ENCODE measurements around the gene RDH16.
"Not testable (repeated sequence)": the region's sequence is repeated elsewhere in the genome, so short reads cannot be mapped to it uniquely, and the experiment has no call there.

RDH16 gene

GRCh38 chr12:56927281-56927680 lies 30.1 kb downstream of the RDH16 start:
- no peak for DNase-seq (ENCODE audit: low read depth in 1 of 2, low spot score in 1 of 2)

DNA sequence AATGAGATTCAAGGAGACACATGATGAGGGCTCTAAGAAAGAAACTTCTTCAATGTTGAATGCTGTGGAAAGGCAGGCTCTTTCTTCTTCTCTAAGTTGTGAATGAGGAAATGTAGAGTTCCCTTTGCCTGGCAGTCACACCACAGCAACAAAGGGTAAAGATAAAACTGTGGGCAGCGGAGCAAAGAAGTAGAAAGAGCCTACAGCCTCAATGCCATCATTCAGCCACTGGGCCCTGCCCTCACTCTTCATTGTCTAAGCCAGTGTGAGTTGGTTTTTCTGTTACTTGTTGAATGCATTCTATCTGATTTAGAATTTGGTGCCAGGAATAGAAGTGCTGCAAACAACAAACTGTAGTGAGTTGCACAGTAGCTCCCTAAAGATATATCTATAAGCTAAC lies 35.4 kb downstream of the RDH16 start:
- no peak for DNase-seq (ENCODE audit: low read depth in 1 of 2, low spot score in 1 of 2)

GRCh38 chr12:56921346-56921745 lies 36.1 kb downstream of the RDH16 start:
- no peak for DNase-seq (ENCODE audit: low read depth in 1 of 2, low spot score in 1 of 2)

DNA sequence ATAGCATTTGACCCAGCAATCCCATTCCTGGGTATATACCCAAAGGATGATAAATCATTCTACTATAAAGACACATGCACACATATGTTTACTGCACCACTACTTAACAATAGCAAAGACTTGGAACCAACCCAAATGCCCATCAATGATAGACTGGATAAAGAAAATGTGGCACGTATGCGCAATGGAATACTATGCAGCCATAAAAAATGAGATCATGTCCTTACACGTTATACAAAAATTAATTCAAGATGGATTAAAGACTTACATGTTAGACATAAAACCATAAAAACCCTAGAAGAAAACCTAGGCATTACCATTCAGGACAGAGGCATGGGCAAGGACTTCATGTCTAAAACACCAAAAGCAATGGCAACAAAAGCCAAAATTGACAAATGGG lies 39.3 kb downstream of the RDH16 start:
- DNase-seq (ENCODE audit: low read depth in 1 of 2, low spot score in 1 of 2), result not testable (repeated sequence)

DNA sequence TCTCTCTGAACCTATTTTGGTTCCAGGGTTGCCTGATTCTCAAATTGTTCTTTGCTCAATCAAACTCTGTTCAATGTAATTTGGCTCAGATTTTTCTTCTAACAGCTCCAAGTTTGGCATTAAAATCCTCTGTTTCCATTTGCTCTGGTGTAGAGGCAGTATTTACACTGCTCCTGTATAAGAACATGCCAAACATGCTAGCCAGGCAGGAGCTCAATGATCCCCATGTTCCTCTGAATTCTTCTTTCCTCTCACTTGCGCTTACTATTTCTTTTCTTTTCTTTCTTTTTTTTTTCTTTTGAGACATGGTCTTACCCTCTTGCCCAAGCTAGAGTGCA lies 40.4 kb downstream of the RDH16 start:
- DNase-seq (ENCODE audit: low read depth in 1 of 2, low spot score in 1 of 2), result no peak

DNA sequence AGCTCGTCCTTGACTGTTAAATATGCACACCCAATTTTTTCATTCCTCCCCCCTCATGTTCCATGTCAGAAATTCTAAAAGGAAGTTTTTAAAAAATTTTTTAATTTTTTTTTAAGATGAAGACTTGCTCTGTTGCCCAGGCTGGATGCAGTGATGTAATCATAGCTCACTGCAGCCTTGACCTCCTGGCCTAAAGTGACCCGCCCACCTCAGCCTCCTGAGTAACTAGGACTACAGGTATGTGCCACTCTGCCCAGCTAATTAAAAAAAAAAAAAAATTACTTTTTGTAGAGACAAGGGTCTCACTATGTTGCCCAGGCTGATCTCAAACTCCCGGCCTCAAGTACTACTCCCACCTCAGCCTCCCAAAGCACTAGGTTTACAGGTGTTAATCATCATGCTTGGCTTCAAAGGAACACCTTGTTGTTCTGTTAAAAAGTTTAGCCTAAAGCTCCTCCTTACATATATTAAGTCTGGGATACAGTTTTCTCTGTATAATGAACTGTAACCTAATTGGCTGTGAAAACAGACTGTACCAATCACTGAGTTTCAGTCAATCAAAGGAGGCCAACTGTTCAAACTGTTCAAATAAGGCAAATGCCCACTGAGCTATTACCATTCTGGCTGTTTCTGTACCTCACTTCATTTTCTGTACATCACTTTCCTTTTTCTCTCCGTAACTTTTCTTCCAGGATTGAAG lies 41.0 kb downstream of the RDH16 start:
- no peak for DNase-seq (ENCODE audit: low read depth in 1 of 2, low spot score in 1 of 2)

GRCh38 chr12:56914724-56915123 lies 42.7 kb downstream of the RDH16 start:
- no peak for DNase-seq (ENCODE audit: low read depth in 1 of 2, low spot score in 1 of 2)

DNA sequence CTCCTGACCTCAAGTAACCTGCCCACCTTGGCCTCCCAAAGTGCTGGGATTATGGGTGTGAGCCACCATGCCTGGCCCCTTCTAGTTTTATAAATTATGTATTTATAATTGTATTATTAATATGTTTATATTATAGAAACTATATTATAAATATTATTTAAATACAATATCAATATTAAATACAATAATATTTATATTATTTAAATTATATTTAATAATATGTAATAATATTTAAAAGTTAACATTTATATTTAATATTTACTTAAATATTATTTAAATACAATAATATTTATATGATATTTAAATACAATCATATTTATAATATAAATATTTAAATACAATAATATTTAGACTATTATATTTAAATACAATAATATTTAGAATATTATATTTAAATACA lies 43.2 kb downstream of the RDH16 start:
- no peak for DNase-seq (ENCODE audit: low read depth in 1 of 2, low spot score in 1 of 2)

- DNase-seq (ENCODE audit: low read depth in 1 of 2, low spot score in 1 of 2), result not testable (repeated sequence)
Observed at GRCh38 chr12:56909403-56909802, 48.0 kb downstream of the RDH16 start.

DNA sequence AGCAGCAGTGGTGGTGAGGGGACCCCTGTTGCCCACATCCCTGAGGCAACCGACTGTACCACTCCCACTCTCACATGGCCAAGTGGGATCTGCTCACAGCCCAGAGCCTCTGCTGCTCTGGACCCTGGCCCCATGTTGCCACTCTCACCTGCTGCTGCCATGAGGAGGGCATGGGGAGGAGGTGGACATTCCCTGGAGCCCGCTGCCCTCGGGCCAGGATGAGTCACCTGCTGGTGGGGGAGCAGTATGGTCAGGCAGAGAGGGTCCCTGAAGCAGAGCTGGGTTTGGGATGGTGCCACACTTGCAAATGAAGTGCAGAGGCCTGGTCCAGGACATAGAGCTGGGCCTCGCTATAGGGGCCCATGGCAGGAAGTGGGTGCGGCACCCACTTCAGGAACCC lies 49.3 kb downstream of the RDH16 start:
- no peak for DNase-seq (ENCODE audit: low read depth in 1 of 2, low spot score in 1 of 2)

DNA sequence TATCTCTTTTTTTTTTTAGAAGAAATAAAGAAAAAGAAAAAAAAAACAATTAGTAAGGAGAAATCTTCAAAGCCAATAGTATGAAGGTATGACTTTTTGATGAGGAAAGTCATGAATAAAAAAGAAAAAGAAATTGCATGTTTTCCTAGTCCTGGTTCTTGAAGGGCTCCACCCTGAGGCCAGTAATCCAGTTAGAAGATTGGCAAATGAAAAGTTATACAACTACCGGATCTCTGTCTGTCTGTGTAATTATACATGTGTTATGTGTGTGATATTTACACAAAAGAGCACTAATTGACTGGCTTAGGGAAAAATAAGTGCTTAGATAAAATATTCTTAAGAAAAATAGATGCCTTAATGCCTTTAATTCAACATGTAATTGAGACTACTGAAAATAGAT lies 51.6 kb downstream of the RDH16 start:
- DNase-seq (ENCODE audit: low read depth in 1 of 2, low spot score in 1 of 2), result no peak

- no peak for DNase-seq (ENCODE audit: low read depth in 1 of 2, low spot score in 1 of 2)
Observed at GRCh38 chr12:56903374-56903773, 54.0 kb downstream of the RDH16 start.
